Mucosa of descending colon (tissue), 3 donors: ENCODE results near the gene UGT2A3. TPM values are rescaled to one million over a fixed set of nuclear protein-coding genes. Genes with fewer than 3 reads are reported as not detected.

Experiments
- ATAC-seq: fragments of 200-7000 bp; cut with Tn5 transposase; one replicate; pipeline ENCODE4 v1.9.1; 2020; ENCODE audit warnings: mild to moderate bottlenecking, moderate library complexity
- DNase-seq, 3 donors: peaks; one replicate each; pipeline ENCODE4 v3.0.0-alpha.2; 2020
- H3K36me3 ChIP-seq: fragments of 200-600 bp; one replicate; pipeline ENCODE4 v1.8.0; 2021; ENCODE audit warnings: low read depth, mild to moderate bottlenecking
- H3K4me1 ChIP-seq: fragments of 200-600 bp; one replicate; pipeline ENCODE4 v1.8.0; 2021; ENCODE audit warnings: low read depth, mild to moderate bottlenecking
- H3K4me3 ChIP-seq: fragments of 200-600 bp; one replicate; pipeline ENCODE4 v1.8.0; 2021; ENCODE audit warnings: mild to moderate bottlenecking
- H3K9me3 ChIP-seq: fragments of 200-600 bp; one replicate; pipeline ENCODE4 v1.8.0; 2021; ENCODE audit warnings: mild to moderate bottlenecking
- intact Hi-C, 2 donors: fragments of 100-400 bp; cut with DNase I in 1 of 2; cut with micrococcal nuclease in 1 of 2; formaldehyde crosslinking; loops; one replicate each; pipeline versions ENCODE4 v1.11.0 to v1.11.1; 2022; cut with DNase I, micrococcal nuclease
- total RNA-seq, 3 donors: library from RNA; stranded (reverse); fragmentation: NEBNext Ultra II Directional in 2 of 3; extraction: Animal tissue kit (Norgen Biotek cat#: 25700) in 2 of 3; gene quantifications; one replicate each; pipeline versions ENCODE4 v1.2.1 to v1.2.4, GENCODE V29; 2021 to 2023
- TF ChIP-seq, protein P1 (sequence below): fragments of 200-600 bp; IDR thresholded peaks from one replicate; pipeline ENCODE4 v1.8.0; 2022; ENCODE audit warnings: antibody characterized with exemption, mild to moderate bottlenecking
- donor health status: DM: no; HTN: no; CAD: no; lungs with moderate emphysema.
- donor health status: DM: no; HTN: no; CAD: no.
- donor health status: DM: no; HTN: yes; CAD: no.

Gene UGT2A3
- total RNA-seq, 3 donors from 2014 or later, result 37.5 to 119 (median 71.9) TPM

DNA sequence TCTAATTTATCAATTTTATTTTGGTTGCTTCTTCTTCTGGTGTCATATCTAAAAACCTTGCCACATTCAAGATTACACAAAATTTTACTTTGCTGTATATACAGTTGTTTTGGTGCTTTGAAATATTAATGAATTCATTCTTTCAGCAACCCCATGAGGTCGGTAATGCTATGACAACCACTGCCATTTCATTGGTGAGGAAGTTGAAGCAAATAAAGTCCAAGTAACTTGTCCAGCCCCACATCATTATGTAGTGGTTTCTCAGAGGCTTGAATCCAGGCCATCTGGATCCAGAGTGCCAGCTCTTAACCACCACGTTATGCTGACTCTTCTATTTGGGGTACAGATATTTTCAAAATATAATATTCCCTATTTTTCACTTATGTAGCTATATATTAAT is 42.2 kb downstream of the UGT2A3 start:
- DNase-seq, result no peak
- TF ChIP-seq, protein P1, sequence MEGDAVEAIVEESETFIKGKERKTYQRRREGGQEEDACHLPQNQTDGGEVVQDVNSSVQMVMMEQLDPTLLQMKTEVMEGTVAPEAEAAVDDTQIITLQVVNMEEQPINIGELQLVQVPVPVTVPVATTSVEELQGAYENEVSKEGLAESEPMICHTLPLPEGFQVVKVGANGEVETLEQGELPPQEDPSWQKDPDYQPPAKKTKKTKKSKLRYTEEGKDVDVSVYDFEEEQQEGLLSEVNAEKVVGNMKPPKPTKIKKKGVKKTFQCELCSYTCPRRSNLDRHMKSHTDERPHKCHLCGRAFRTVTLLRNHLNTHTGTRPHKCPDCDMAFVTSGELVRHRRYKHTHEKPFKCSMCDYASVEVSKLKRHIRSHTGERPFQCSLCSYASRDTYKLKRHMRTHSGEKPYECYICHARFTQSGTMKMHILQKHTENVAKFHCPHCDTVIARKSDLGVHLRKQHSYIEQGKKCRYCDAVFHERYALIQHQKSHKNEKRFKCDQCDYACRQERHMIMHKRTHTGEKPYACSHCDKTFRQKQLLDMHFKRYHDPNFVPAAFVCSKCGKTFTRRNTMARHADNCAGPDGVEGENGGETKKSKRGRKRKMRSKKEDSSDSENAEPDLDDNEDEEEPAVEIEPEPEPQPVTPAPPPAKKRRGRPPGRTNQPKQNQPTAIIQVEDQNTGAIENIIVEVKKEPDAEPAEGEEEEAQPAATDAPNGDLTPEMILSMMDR, result no peak
- Histone ChIP-seq H3K9me3 (no peaks in the 10 kb centered on the region), H3K4me3 (no peak overlapping the region), H3K36me3 (no peaks in the 10 kb centered on the region), H3K4me1 (peaks cover 5% of the 10 kb centered on the region)
- no peak for ATAC-seq
- intact Hi-C loops, result no loop called here

DNA sequence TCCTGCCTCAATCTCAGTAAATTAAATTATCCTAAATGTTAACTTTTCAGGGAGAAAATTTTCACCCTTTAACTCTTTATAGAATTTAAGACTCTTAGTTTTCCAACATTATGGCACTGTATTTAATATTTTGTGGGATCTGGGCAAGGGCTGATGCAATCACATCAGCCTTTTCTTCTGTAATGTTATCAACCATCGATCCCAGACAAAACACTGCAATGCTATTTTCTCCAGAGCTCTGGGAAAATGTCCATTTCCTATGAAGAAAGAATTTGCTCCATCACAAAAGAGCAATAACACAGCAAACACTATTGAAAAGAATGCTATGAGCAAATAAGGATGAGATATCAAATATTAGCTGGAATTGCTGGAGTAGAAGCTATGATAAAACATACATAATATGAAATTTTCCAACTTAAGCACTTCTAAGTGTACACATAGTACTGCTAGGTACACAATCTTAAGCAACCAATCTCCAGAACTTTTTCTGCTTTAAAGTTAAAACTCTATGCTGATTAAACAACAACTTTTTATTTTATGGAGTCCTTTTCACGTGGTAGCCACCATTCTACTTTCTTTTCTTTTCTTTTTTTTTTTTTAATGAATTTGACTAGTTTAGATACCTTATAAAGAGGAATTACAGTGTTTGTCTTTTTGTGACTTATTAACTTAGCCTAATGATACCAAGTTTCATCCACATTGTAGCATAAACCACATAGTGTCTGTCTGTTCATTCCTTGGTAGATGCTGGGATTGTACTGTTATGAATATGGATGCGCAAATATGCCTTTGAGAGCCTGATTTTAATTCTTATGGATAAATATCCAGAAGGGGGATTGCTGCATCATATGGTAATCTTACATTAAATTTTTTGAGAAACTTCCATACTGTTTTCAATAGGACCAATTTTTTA is 43.6 kb downstream of the UGT2A3 start:
- DNase-seq (no peak), ATAC-seq (no peak)
- H3K36me3 ChIP-seq, result no peaks in the 10 kb centered on the region
- intact Hi-C loops, result no loop called here
- H3K9me3 ChIP-seq, result no peaks in the 10 kb centered on the region
- H3K4me1 ChIP-seq, result peaks cover 5% of the 10 kb centered on the region
- no peak overlapping the region for H3K4me3 ChIP-seq
- TF ChIP-seq, protein P1, result no peak

DNA sequence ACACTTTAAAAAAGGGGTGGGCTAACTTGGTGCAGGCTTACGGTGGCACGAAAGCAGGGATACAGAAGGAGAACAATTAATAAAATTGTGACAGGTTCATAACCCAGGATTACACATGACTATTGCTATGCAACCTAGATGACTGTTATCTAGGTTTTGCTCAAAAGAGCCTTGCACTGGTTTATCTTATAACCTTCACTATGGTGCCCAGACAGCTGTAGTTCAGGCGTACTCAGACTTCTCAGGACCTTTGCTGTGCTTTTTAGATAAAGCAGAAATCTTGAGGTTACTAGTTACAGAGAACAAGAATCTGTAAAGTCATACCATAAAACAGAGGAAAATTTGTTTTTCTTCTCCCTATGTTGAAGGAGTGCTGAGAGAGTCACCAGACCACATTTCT is 44.4 kb downstream of the UGT2A3 start:
- TF ChIP-seq, protein P1, result no peak
- H3K9me3 ChIP-seq, result no peaks in the 10 kb centered on the region
- ATAC-seq (no peak), DNase-seq (no peak)
- no peaks in the 10 kb centered on the region for H3K36me3 ChIP-seq
- H3K4me3 ChIP-seq, result no peak overlapping the region
- H3K4me1 ChIP-seq, result peaks cover 5% of the 10 kb centered on the region
- intact Hi-C loops, result no loop called here

DNA sequence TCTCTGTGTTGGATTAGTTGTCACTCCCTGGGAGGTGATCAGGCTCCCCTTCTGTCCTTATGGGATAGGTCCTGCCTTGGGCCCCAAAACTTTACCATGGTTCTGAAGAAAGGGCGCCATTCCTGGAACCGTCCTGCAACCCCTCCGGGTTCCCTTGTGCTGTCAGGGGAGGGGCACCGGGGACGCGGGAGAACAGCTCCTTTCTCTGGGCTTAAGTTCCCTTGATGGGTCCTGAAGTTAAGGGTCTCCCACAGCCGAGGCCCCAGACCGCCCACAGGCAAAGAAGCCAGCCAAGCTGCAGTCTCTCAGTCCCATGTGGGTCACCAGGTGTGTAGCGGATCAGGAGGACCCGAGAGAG is 44.8 kb downstream of the UGT2A3 start:
- no peak for DNase-seq
- Histone ChIP-seq H3K4me1 (peaks cover 5% of the 10 kb centered on the region), H3K4me3 (no peak overlapping the region), H3K9me3 (no peaks in the 10 kb centered on the region), H3K36me3 (no peaks in the 10 kb centered on the region)
- no peak for ATAC-seq
- intact Hi-C loops, result no loop called here
- TF ChIP-seq, protein P1, result no peak

DNA sequence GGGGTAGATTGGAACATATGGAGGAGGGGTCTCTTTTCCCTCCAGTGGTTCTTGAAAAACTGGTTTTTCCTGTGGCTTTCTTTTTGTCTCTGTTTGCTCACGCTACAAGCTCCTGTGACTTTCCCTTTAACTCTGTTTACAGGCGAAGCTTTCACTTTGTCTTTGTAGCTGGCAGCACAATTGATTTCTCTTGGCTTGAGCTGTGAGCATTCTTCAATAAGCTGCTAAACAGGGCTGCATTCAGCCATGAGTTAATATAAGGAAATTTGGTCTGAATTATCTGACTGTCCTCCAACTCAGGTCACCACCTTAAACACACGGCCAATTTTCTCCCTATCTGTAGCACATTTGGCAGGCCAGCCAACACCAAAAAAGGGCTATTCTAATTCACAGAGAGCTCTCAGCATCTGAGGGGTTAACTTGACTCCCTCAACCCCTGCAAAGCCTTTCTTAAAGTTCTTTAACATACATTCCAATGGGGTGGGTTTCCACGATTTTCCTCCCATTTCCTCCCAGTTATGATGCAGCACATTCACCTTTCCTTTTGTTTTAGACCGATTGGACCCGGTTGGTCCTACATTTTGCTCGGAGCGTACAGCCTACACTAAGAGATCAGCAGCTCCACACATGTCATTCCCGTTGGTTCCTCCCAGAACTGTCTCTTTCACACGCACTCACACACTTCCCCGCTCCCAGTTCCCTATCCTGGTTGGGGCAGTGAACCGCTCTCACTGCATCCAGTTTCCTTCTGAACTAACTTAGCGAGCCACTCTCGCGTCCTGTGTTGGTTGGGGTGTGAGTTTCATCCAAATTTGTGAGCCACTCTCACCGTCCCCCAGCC is 45.4 kb downstream of the UGT2A3 start:
- peak in 2 of 3 donors; percentile 42 to 49 for DNase-seq
- intact Hi-C loops, result no loop called here
- TF ChIP-seq, protein P1, result no peak
- Histone ChIP-seq H3K9me3 (no peaks in the 10 kb centered on the region), H3K4me3 (no peak overlapping the region), H3K36me3 (no peaks in the 10 kb centered on the region), H3K4me1 (peaks cover 5% of the 10 kb centered on the region)
- ATAC-seq, result peak; percentile 76
